Stimulated activated CD4-positive, alpha-beta T cell treated with anti-CD3 and anti-CD28 coated beads, Interleukin-1b, Interleukin-23, amount 100 ng/mL, for 48 hours (primary cell): ENCODE measurements around the gene HOGA1.
"Not testable (repeated sequence)": the region's sequence is repeated elsewhere in the genome, so short reads cannot be mapped to it uniquely, and the experiment has no call there.

Source experiments
- DNase-seq: peaks from one replicate; pipeline ENCODE4 v3.0.0-alpha.2; 2020

Gene HOGA1

DNA sequence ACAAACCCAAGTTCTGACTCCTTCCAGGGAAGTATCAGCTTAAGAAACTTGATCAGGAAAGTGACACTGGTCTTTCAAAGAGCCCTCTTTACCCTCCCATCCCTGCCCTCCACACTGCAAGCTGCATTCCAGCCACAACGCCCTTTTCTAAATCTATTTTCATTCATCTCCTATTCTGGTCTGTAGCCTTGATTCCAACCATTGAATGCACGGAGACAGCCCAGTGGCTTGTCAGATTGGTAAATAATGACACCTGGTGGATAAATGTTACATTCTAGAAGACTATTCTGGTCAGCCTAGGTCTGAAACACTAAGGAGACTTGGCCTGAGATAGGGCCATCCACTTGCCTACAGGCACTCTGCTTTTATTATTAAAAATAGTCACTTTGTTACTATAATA is 28.2 kb downstream of the HOGA1 start:
- DNase-seq = no peak

DNA sequence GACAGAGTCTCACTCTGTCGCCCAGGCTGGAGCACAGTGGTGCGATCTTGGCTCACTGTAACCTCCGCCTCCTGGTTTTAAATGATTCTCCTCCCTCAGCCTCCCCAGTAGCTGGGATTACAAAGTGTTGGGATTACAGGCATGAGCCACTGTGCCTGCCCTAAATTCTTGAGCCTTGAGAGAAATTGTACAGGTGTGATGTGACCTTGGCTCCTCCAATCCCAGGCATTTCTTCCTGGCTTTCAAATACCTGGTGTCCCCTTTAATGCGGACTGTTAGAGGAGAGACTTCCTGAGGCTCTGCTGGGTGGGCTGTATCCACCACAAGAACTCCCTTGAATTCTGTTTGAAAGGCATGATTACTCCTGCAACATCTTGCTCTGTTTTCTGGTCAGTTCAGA is 34.1 kb downstream of the HOGA1 start:
- DNase-seq = no peak

DNA sequence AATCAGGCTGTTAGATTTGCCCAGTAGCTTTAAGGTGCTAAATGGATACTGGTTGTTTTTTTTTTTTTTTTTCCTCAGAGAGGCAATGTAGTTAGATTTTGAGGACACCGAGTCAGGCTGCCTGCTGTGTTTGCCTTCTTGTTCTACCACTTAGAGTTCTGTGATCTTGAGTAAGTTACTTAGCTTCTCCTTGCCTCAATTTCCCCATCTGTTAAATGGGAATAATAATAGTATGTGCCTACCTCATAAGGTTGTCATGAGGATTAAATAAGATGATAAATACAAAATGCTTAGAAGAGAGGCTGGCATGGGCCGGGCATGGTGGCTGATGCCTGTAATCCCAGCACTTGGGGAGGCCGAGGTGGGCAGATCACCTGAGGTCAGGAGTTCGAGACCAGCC is 34.5 kb downstream of the HOGA1 start:
- DNase-seq = no peak

DNA sequence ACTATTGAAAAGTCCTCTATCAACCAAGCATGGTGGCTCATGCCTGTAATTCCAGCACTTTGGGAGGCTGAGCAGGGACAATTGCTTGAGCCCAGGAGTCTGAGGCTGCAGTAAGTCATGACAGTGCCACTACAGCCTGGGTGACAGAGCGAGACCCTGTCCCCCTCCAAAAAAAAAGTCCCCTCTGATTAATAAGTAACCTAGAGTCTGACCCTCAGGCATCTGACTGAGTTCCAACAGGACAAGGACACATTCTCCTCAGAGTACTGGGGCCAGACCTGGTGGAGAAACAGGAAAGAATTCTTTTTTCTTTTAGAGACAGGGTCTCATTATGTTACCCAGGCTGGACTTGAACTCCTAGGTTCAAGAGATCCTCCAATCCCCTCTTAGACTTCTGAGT is 39.1 kb downstream of the HOGA1 start:
- no peak for DNase-seq

DNA sequence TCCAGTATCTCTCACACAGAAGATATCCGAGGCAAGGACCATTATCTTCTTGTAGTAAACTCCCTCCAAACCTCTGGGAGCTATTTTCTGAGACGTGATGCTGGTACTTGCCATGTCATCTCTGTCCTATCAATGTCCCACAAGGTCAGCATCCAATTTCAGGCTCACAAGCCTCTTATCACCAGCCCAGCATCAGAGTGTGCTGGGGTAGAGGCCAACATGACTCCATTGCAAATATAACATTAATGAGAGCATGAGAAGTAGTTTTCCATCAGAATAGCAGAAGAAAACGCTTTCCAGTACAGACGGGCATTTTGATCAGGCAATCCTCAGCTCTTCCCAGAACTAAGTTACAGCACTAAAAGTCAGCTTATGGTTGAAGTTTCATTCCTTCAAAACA is 43.5 kb downstream of the HOGA1 start:
- DNase-seq = no peak

DNA sequence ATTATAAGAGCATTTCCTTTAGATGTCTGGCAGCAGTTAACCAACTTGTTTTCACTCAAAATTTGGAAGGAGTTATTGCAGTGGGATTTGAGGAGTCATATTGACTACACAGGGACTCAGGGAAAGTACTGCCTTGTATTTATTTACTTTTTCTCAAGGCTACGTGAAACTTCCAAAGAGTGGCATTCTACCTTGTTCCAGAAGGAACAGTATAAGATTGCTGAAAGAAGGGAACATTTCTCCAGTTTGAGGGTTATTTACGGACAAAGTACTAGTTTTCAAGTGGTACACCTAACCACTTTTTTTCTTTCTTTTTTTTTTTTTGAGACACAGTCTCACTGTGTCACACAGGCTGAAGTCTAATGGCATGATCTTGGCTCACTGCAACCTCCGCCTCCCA is 44.0 kb downstream of the HOGA1 start:
- DNase-seq = no peak

DNA sequence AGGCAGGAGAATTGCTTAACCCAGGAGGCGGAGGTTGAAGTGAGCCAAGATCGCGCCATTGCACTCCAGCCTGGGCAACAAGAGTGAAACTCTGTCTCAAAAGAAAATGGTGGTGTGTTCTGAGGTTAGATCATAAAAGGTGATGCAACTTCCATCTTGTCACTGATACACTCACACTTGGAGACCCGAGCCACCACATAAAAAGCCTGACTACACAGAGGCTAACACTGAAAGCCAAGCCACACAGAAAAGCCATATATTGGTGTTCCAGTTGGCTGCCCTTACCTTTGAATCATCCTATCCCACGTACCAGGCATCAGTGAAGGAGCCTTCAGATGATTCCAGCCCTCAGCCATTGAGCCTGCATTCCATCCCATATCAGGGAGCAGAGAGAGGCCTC is 45.1 kb downstream of the HOGA1 start:
- no peak for DNase-seq

DNA sequence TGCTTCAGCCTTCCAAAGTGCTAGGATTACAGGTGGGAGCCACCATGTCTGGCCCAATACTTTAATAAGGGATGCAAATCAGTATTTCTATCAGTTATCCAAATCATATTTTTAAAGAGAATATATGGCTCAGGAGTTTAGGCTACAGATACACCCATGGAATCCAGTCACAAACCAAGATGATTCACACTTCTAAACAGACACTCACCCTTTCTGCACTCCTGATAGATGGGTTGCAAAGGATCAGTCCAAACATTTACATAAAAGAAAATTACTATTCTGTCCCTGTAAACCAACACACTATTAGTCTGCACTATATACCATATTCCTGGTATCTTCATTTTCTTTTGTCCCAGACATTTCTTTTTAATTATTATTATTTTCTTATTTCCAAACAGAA is 46.9 kb downstream of the HOGA1 start:
- DNase-seq = no peak

DNA sequence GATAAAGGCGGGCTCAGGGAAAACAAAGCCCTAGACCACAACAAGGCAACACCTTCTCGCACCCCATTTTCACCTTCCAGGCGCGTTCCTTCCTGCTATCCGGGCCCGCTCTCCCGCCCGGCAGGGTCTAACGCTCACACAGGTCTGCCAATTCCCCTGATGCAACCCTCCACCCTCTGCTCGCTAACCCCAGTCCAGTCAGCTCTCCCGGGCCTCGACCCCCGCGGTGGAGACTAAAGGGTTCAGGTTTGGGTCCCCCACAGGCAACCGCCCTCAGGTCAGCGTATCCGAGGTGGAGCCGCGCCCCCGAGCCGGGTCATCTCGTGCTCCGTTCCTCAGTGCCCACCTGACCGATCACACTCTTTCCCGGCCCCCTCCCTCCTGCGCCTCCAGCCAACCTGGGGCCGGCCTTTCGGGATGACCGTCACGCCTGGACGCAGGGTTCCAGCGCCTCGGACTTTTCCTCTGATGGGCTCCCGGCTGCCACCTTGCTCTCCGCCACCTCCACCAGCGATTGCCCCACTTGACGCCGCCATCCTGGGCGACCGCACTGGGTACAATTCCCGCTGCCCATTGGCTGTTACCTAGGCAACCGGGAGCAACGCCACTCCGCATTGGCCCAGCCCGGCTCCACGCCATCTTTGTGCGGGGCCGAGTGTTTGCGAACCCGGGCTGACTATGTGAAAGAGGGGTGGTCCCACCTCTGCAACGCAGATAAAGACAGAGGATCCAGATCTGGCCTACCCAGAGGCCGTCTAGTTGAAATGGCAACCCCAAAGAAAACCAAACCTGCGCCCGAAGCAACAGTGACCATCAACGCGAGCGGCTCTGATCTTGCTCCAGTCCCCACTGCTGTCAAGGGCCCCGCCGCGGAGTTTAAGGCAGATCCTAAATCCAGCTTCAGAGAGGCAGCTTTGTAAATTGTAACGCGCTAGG is 49.0 kb downstream of the HOGA1 start, which contains the start of gene MORN4:
MORN4 (minus strand) TSS at position 552 of the 936 bp plus-strand sequence. CDS start 13,847 bp downstream, outside the sequence.
- peak; percentile 91 for DNase-seq

DNA sequence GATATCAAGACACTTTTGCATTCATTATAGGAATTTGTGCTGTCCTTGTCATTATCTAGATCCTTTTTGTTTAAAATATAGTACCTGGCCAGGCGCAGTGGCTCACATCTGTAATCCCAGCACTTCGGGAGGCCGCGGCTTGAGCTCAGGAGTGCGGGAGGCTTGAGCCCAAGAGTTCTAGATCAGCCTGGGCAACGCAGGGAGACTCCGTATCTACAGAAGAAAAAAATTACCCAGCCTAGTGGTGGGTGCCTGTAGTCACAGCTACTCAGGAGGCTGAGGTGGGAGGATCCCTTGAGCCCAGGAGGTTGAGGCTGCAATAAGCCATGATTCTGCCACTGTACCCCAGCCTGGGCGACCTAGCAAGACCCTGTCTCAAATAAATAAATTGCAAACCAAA is 49.7 kb downstream of the HOGA1 start:
- DNase-seq = peak; percentile 21

DNA sequence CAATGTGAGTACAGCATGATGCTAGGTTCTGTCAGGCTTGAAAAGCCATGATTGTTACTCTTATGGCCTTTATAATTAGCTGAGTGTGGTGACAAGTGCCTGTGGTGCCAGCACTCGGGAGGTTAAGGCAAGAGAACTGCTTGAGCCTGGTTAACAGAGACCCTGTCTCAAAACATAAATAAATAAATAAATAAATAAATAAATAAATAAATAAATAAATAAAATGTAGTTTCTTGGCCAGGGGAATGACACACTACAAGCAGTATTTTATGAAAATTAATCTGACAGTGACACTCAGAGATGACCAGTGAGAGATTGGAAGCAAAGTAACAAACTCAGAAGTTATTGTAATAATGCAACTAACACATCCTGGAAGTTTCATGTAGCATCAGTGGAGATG is 51.4 kb downstream of the HOGA1 start:
- no peak for DNase-seq

DNA sequence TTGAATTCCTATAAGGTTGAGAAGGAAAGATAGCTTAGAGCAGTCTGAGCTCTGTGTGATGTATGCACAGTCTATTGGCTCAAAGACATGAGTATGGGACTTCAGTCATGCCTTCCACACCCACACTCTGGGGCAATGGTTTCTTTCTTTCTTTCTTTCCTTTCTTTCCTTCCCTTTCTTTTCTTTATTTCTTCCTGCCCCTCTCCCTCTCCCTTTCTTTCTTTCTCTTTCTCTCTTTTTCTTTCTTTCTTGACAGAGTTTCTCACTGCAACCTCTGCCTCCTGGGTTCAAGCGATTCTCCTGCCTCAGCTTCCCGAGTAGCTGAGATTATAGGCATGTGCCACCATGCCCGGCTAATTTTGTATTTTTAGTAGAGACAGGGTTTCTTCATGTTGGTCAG is 54.9 kb downstream of the HOGA1 start:
- DNase-seq = not testable (repeated sequence)

DNA sequence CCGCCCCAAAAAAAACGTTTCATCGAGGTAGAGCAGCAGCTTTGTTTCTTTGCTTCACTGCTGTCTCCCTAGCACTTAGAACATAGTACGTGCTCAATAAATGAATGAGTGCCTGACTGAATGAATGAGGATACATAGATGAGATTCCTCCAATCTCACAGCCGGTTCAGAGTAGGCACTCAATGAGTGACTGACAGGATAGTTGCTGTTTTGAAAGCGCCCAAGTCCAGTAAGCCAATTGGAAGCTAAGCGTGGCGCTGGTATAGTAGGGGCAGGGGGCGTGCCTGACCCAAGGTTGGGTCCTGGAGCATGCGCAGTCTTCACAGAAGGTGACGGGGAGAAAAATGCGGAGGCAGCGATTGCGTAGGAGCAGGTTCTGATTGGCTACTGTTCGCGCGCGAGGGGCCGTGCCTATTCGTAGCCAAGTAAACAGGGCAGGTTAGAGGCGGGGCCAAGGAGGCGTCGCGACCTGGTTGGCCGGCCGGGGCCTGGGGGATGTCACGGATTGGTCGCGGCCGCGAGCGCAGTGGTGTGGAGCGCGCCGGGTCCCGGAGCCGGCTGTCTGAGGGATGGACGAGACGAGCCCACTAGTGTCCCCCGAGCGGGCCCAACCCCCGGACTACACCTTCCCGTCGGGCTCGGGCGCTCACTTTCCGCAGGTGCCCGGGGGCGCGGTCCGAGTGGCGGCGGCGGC is 56.1 kb downstream of the HOGA1 start, which contains the start of gene PI4K2A:
PI4K2A (plus strand) TSS at position 498 of the 694 bp plus-strand sequence; CDS start at position 570, 72 bp downstream.
- peak; percentile 100 for DNase-seq

DNA sequence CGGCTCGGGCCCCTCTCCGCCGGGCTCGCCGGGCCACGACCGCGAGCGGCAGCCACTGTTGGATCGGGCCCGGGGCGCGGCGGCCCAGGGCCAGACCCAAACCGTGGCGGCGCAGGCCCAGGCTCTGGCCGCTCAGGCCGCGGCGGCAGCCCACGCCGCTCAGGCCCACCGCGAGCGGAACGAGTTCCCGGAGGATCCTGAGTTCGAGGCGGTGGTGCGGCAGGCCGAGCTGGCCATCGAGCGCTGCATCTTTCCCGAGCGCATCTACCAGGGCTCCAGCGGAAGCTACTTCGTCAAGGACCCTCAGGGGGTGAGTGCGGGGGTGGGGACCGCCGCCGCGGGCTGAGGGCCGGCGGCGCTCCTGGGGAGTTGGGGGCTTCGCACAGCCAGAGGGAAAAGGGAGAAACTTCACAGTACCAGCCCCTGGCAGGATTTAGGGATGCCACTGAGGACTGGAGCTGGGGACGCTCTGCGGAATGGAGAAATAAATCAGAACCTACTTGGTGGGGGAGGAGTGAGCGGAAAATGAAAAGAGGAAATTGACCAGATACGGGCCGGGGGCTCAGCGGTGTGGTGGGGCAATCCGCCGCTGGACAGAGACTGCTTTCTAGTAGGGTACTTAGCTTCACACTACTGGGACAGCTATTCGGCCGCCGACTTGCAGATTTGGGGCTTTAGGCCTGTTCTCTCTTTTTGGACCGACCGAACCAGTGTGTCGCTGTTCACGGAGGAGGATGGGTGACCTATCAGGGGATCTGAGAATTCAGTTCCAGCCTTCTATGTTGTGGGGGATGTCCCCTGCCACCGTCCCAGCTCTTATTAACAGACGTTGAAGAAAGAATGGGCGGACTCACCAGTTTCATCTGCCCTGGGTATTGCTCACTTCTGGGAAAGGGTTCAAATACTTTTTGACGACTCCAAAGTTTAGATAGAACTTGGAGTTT is 57.0 kb downstream of the HOGA1 start:
- DNase-seq = peak; percentile 10

DNA sequence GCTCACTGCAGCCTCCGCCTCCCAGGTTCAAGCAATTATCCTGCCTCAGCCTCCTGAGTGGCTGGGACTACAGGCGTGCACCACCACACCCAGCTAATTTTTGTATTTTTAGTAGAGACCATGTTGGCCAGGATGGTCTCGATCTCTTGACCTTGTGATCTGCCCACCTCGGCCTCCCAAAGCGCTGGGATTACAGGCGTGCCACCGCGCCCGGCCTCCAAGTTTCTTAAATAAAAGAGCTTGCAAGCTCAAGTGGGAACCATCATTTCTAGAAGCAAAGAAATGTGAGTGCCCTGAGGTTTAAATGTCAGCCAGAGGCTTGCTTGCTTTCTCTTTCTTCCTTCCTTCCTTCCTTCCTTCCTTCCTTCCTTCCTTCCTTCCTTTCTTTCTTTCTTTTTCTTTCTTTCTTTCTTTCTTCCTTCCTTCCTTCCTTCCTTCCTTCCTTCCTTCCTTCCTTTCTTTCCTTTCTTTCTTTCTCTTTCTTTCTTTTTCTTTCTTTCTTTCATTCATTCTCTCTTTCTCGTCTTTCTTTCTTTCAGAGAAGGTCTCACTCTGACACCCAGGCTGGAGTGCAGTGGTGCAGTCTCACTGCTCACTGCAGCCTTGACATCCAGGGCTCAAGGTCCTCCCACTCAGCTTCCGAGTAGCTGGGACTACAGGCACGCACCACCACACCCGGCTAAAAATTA is 58.4 kb downstream of the HOGA1 start:
- DNase-seq = not testable (repeated sequence)

DNA sequence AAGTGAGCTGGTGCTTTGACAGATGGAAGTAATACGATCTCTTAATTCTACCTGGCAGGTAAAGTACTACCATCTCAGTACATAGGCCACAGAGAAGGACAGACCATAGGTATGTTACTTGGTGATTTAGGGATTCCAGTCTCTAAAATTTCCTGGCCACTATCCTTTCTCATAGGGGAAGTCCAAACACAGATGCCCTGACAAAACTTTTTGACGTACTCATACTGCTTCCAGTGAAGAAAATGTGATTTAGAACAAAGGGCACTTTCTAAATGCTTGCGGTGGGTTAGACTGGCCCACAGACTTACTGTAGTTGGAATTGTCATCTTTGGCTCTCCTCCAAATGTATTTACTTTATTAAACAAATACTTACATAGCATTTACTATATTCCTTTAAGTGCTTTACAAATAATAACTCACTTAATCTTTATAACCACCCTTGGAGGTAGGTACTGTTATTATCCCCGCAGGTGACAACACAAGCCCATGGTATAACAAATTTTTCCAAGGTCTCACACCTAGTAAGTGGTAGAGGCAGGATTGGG is 59.3 kb downstream of the HOGA1 start:
- no peak for DNase-seq

DNA sequence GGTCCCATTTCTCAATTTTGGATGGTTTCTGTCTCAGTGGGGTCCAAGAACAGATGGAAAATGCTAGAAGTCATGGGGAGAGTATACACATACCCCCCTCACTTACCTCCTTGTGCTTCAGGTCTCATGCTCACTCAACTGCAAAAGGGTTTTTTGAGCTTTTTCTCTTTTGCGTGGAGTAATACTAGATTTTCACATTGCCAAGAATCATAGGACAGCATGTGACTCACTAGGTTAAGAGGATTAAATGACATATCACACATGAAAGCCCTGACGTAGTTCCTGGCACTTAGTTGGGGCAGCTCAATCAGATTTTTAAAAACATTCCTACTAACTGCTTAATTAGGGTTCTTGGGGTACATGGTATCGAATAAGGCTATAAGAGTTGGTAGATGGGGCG is 60.7 kb downstream of the HOGA1 start:
- DNase-seq = no peak

DNA sequence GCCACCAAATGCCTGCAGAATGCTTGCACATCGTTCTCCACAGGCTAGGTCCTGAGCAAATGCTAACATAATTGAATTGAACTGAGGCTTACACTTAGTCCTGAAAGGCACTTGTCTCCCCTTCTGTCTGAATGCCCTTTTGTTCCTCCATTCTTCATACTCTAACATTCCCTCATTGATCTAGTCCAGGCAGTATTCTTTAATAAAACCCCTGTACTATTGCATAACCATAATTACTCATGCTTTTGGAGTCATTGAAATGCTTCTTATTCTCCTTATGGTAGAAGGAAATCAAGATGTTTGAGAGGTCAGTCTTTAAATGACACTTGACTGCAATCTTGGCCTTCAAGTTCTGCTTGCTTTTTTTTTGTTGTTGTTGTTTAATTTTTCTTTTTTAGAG is 63.4 kb downstream of the HOGA1 start:
- DNase-seq = no peak

DNA sequence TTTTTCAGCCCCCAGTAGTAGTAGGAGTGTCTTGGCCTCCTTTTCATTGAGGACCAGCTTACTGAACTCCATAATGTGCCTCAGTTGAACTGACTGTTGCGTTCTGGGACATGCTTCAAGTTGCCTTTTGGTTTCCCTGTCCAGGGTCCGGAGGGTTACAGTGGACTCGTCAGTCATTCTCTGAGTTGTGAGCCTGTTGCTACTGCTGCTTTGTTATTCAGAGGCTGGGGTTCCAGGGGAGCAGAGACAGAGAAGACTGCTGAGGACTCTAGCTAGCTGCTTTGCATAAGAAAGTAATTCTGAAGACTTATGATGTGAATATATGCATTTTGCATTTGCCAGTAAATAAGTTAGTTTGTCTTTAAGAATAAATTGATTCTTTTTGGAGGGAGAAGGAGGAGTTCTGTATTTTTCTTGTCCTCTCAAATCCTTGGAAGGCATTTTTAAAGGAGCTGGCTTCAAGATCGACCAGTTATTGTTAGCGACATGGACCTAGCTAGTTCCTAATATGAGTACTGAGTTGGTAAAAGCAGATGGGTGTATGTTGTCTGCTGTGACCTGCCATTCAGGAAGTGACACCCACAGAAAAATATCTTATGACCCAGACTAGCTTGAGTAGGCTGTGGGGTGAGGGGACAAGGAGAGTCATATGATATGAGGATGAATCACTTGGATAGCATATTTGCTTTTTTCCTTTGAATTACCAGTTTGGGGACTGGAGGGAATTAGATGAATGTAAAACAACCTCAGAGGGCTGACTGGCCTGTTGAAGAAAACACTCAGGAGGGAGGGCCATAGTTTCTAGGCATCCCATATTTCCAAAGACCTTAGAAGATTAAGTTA is 64.6 kb downstream of the HOGA1 start:
- peak; percentile 59 for DNase-seq

DNA sequence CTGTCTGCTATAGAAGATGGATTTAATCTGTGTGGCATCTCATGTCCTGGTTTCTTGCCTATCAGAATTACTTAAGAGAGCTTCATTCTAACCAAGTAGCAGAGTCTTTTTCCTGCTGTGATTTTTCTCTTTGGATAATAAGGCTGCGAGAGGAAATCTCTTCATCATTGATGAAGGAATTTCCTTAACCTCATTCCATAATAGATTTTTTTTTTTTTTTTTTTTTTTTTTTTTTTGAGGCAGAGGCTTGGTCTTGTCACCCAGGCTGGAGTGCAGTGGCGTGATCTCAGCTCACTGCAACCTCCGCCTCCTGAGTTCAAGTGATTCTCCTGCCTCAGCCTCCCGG is 65.2 kb downstream of the HOGA1 start:
- not testable (repeated sequence) for DNase-seq

DNA sequence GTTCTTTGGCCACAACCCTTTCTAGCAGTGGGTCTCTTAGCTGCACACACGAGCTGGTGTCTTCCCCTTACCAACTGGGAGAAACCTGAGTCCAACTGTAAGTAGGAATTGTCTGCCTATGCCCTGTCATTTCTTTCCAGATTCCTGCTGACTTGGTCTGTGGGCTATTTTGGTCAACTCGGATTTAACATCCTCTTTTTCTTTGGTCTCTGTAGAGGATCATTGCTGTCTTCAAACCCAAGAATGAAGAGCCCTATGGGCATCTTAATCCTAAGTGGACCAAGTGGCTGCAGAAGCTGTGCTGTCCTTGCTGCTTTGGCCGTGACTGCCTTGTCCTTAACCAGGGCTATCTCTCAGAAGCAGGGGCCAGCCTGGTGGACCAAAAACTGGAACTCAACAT is 66.5 kb downstream of the HOGA1 start:
- DNase-seq = no peak
